HG03025 (cell line): ENCODE results near the gene CTNNA2.

Source experiments
- ATAC-seq: cut with Tn5 transposase; IDR thresholded peaks from one replicate; pipeline ENCODE4 v1.9.1; 2021; ENCODE audit warnings: mild to moderate bottlenecking, moderate library complexity; ENCODE audit not compliant: unreplicated experiment, low FRiP score

The CTNNA2 gene

DNA sequence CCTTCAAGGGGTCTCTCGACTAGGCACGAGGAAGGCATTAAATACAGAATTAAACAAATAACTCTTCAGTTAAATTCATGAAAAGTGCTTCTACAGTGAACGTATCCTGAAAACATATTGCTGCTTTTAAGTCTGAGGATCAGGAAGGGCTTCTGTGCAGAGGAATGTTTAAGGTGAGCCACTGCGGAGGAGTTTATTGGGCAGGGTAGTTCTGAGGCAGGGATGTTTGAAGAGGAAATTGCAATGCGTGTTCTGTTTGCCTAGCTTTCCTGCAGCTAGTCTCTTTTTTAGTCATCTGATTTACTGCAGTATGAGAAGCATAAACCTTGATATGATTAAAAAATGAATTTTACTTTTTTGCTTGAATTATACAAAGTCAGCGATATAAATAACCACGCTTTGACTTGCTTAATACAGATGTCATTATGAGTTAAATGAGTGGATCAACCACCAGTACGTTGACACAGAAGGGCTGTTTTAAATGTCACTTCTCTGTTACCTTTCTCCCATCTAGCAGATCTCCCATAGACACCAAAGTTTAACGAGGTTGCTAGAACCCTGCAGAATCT, 98.7 kb downstream of the CTNNA2 start:
- no peak for ATAC-seq

DNA sequence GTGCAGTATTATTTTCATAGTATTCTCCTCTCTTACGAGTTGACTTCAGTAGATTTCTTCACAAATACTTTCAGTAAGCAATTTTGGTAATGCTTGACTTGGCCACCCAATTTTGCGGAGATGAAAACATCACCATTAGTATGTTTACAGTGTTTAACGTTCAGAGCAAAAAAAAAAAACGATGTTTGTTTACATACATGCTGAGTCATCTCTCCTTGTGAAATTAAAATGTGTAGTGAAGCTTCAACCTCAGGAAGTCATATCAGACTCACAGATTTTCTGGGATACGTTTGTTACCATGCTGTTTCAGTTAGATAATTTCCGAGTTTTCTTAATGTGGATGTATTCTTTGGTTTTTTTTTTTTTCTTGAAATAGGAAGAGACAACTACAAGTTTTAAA, 100.1 kb downstream of the CTNNA2 start:
- no peak for ATAC-seq

DNA sequence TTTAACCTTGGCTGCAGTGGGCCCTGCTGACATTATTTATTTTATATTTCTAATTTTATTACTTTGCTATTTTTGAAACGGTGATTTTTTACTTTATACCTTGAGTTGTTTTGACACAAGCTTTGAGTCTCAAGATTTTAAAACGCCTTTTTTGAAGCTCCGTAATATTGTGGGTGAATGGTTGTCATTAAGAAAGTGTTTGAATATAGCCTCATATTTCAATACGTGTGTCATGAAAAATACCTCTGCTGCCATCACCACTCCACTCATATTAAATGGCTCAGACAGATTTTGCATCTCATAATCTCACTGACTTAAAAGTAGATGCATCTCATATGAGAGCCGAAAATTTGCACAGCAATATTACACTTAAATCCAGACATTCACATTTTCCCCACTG, 106.6 kb downstream of the CTNNA2 start:
- no peak for ATAC-seq

DNA sequence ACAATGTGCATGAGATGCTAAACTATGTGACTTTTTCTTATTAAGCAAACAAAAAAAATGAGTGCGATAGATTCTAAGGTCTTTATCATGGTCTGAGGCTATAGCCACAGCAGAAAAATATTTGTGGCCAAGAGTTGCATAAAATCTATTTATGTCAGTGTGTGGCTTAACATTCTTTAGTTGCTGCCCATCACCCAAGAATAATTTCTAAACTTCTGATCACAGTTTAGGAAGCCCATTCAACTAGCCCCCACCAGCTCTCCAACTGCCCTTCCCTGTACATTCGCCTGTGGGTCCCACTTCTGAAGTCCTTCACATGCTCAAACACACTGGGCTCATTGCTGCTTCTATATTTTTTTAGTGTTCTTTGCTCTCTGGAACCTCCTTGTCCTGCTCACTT, 107.1 kb downstream of the CTNNA2 start:
- no peak for ATAC-seq

DNA sequence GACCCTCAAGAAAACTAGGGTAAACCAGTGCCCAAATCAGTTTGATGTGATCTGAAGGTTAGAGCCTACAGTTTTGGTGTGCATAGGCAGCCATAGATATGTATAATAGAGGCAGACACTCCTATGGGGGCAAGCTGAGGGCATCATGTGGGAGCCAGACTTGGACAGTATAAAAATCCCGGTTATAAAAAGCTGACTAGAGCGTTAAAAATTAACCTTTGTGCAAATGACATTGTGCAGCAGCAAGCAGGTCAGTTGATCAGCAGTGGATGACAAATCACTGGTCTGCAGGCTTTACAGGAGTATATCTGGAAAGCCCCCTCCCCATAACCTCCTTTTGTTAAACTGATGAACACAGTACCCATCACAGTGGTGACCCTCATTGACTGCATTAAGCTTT, 107.8 kb downstream of the CTNNA2 start:
- no peak for ATAC-seq

DNA sequence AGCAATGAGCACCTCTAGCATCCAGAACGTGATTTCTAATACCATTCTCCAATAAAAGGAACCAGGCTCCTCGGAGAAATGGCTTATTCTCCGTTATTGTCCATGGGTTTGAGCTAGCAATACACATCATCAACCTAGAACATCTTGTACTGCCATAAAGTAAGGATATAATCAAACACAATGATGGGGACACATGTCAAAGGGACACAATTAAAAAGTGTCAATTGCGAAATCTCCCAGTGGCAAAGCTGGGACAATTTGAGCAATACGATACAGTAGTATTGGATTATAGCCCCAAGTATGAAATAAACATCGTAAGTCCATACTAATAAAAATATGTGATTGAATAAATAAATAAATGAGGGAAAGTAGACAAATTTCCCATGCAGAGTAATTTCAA, 108.4 kb downstream of the CTNNA2 start:
- no peak for ATAC-seq

DNA sequence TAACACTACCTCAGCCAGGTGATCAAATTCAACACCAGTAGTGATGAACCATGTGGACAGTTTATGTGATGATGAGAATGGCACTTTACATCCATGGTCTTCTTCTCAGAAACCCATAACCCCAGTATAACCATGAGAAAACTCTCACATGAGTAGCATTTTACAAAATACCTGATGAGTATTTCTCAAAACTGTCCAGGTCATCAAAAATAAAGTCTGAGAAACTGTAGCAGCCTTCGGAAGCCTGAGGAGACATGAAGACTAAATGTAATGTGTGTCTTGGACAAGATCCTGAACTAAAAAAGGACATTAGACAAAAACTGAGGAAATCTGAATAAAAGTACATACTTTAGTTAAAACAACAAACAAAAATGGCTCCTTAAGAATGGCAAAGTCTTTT, 108.9 kb downstream of the CTNNA2 start:
- ATAC-seq = no peak

DNA sequence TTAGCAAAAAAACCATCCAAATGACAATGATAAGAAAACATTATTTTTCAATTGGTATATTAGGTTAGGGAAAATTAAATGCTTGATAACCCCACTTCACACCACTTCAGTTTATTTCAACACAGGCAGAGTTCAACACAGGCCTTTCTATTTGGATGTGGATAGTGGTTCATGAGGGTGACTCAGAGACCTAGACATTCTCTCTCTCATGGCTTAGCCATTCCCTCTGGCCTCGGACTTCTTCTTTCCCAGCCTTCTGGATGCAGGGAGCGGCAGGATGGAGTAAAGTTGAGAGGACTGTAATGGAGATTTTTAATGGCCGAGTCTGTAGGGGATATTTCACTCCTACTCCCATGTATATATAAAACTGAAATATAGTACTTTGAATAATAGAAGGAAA, 109.7 kb downstream of the CTNNA2 start:
- ATAC-seq = no peak

DNA sequence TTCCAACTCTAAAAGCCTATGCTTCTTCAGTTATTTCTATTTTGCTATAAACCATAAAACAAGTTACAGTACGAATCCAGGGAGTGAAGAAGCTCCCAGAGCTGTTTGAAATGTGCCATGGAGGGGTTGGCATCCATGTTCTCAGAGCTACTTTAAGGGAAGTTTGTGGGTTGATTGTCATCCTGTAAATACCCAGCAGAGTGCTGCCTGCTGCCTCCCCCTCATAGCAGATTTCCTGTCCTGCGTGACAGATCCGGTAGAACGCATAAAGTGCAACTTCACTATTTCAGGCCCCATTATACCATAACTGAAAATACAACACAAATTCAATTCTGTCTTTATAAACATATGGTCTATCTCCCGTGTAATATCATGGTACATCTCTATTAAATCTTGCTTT, 114.4 kb downstream of the CTNNA2 start:
- ATAC-seq = no peak

DNA sequence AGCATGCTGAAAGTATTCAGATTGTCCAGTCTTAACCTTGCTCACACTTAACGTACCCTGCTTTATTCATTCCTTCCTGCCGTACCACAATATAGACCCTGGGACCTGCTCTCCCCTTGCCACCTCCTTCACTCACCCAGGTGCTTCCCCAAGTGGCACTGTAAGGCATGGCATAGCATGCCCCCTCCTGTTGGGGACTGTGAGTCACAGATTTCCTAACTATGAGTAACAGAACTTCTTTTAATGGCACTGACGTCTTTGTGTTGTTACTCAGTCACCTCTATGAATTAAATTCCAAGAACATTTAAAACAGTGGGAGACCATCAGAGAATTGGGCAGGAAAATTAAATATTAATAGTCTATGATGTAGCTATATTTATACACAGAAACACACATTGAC, 117.2 kb downstream of the CTNNA2 start:
- ATAC-seq = no peak

DNA sequence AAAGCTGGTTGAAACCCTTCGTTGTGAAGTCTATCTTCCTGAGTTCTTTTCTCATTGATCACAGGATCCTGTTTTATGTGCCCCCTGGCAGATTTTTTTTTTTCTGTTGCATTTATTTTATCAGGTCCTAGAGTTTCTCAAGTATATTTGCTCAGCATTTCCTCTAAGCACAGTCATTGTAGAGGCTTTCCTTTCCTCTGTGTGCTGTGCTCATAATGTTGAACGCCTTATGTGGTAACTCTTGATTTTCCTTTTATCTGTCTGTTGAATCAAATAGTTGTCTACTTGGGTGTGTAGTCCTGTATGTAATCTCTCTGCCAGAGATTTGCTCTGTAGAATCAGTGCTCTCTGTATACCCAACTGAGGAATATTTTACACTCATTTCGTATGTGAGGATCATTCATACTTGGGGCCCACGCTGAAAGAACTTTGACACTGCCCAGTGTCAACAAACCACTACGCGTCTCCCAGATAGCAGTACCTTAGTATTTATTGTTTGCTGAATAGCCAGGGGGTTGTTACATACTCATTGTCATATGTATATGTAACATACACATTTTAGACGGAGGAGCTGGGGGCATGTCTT, 118.2 kb downstream of the CTNNA2 start:
- no peak for ATAC-seq

DNA sequence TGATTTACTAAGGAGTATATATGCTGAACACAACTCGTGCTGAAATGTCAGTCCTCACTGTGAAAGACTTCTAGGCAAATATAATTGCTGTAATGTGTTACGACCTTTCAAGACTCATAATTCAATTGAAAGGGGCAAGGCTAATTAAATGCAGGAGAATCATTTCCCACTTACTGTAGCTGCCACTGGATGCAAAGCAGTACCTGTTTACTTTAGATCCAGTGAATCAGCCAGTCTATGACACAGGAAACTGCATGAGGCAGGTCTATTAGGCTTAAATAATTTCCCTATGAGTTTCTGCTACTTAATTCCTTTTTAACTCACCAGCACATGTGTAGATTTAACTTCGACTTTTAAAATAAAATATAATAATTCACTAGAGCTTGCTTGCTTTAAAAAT, 125.6 kb downstream of the CTNNA2 start:
- ATAC-seq = no peak

DNA sequence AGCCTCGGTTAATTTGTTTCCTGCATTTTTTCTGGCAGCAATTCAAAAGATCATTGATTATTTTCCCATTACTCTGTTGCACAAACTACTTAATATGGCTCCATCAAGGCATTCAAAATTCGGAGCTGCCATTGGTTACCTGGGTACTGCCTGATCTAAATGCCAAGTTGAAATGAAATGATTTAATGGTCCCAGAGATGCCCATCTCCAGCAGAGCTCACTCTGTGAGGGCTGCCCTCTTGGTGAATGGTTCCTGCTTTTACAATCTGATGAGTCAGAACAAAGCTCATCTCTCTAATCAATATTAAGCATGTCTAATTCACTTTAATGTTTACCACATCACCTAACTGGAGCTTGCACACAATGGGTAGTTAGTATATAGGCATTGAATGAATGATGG, 126.1 kb downstream of the CTNNA2 start:
- no peak for ATAC-seq

DNA sequence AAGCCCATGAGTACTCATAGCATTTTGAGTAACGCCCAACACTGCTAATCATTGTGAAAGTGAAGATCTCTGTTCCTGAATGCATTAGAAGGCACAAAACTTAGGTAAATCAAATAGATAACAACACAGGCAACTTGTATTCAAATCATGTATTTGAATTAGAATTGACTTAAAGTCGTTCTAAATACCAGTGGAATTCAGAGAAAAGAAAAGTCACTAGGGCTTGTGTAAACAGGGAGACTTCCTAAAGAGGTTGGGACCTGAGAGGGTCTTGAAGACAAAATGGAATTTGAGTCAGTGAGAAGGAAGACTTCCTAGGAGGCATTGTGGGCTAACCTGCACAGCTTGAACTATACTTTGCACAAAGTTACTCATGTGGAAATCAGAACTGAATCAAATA, 127.2 kb downstream of the CTNNA2 start:
- ATAC-seq = no peak

DNA sequence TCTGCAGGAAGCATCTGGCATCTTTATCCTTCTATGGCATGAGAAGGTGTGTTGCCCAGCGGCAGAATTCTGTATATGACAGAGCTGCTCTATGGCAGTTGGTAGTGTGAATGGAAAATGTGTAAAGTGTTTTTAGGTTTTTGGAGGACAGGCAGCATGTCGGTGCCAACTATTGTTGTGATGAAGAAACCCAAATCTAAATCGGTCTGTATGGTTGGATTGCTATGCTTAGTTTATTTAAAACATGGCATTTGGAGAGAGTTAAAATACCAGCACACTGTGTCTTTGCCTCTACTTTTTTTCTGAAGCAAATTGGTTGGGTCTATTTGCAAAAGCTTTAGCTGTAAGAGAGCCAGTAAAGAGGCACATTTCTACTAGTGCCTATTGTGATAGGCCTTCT, 136.7 kb downstream of the CTNNA2 start:
- ATAC-seq = no peak

DNA sequence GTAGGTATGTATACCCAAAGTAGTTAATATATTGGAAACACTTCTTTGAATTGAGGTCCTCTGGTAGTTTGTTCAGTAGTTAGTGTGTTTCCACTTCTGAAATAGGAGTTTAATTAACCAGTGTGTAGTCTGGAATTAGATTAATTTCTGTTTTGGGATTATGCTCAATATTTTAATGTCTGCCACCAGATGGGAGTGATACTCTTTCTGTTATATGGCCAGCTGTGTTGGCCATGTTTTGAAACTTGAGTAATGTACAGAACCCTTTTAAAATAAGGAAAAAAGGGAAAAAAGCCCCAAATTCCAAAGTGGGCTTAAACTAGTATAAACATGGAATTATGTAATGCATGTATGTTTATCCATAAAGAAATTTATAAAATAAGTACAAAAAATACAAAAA, 147.7 kb downstream of the CTNNA2 start:
- ATAC-seq = no peak

DNA sequence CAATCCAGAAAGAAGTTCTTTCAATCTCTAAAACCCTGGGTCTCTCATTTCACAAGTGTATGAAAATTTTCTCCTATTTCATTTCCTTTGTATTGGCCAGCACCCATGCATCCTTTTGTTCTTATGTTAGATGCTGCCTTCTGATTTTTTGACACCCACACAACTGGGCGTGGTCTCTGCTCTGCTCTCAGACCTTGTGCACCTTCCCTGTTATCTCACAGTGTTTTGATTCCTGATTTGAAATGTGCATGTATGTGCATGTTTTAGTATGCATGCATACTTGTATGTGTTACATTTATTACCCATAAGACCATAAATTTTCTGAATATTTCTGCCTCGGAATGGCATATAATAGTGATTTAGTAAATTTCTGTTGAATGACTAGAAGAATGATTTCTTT, 152.2 kb downstream of the CTNNA2 start:
- ATAC-seq = no peak

DNA sequence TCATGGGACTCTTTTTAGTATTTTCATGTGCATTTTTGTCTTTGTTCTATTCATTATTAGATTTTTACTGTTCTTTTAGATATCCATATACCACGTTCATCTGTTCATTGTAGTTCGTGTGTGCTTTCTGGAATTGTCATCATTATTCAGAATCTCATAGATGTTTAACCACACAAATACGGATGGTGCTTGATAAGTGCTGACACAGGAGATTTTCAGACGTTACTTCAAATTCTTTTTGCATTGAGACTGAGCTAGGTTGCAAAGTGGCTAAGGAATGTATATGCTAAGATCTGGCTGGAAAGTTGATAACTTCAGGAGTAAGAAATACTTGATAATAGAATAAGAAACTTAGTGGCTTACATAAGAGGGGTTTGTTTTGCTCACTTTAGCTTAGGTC, 153.6 kb downstream of the CTNNA2 start:
- ATAC-seq = no peak

DNA sequence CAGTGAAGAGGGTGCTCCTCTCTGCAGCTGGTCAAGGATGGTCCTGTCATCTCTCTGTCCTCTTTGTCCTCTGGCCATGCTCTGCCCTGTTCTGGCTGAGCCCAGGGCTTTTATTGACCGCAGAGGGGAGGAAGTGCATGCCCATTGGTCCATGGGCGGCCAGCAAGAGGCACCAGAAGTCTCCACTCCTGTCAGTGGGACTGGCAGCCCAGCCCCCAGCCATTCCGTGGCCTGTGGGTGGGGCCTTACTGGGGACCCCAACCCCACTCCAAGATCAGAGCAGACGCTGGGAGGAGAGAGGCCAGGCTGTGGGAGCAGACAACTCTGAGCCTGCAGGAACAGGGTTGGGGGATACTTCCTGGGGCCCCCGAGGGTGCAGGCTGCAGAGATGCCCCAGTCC, 156.9 kb downstream of the CTNNA2 start:
- no peak for ATAC-seq

DNA sequence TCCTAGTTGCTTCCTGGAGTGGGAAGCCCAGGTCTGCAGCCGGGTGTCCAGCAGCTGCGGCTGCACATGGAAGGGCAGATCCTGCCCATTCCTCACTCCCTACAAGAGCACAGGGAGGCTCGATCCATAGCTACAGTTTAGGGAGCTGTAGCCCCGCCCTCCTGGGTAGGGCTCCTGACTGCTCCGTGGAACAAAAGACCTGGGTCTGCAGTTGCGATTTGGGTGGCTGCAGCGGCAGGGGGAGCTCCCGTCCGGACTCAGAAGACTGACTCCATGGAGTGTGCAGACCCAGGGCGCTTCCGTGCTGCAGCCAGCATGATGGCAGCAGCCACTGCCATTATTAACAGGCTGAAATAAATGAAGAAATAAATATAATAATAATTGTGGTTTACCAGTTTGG, 157.3 kb downstream of the CTNNA2 start:
- no peak for ATAC-seq

DNA sequence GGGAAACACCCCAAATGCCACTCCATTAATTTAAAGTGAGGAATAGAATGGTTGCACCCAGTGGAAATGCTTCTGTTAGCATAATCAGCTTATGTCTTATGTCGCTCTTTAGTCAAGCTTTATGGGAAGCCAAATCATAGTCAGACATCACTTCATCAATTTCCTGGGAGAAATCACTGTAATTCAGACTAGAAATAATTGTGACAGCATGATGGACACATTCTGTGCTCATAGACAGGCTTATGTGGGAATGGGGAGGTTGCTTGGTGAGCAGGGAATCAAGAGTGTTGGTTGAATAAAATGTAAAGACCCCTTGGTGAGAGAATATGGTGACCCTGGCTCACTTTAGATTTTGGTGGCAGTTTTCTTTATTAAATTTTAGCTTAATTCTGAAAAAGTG, 174.0 kb downstream of the CTNNA2 start:
- no peak for ATAC-seq

DNA sequence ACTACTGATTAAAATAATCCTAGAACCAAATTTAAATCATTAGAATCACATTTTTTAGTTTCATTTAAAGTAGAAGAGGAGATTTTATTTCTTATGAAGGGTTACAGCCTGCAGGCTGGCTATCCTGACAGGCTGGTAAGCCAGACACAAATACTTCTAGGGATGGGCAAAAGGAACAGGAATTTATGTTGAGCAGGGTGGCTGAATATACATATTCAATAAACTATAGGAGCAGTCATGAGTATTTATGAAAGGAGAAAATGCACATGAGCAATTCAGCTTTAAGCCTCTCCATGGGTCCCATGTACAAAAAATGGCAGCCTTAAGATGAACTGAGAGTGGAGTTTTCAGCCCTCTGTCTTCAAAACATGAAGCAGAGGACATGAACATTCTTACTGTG, 182.4 kb downstream of the CTNNA2 start:
- ATAC-seq = no peak

DNA sequence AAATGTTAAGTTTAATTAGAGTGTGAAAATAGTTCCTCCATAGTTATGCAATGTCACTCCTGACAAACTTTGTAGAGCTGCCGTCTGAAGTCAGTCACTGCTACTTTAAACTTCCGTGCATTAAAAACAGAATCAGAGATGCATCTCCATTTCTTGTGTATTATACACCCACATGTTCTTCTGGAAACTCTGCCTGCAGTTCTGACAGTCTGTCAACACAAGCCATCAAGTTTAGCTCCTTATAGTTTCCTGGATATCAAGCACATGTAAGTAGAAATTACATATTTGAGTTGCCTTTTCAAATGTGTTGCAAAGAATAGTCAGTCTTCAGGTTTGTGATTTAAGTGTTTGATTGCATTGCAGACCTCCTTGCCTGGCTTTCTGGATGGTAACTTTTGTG, 184.3 kb downstream of the CTNNA2 start:
- no peak for ATAC-seq
